Keratinocyte (primary cell): ENCODE measurements around the gene LRP1B. TPM values are rescaled to one million over a fixed set of nuclear protein-coding genes. Genes with fewer than 3 reads are reported as not detected.

Experiments used
- DNase-seq: peaks from one replicate; pipeline ENCODE4 v3.0.0-alpha.2; 2011; ENCODE audit warnings: low read depth, missing footprints, low spot score
- FAIRE-seq: peaks from 2 replicates; lab custom pipeline; 2011; peaks lifted over from hg19 to GRCh38; lab: Jason Lieb, UNC
- H2AFZ ChIP-seq: 2 replicates; pipeline ENCODE4 v1.6.0; 2012; ENCODE audit warnings: low read length, control low read depth, inconsistent platforms; ENCODE audit not compliant: control insufficient read depth
- H3K27ac ChIP-seq: 2 replicates; pipeline ENCODE4 v1.5.1; 2011; ENCODE audit warnings: low read length; ENCODE audit not compliant: control insufficient read depth, insufficient read depth
- H3K27me3 ChIP-seq: 3 replicates; pipeline ENCODE4 v1.6.0; 2011; ENCODE audit warnings: low read length; ENCODE audit not compliant: control insufficient read depth, insufficient read depth; ENCODE audit errors: extremely low read depth
- H3K36me3 ChIP-seq, 2 experiments: 2 replicates in 1 of 2; 3 replicates in 1 of 2; pipeline ENCODE4 v1.5.1; 2011; ENCODE audit warnings: low read length in 2 of 2, mild to moderate bottlenecking in 1 of 2; ENCODE audit not compliant: control insufficient read depth in 2 of 2, insufficient read depth in 2 of 2; ENCODE audit errors: extremely low read depth in 1 of 2
- H3K4me1 ChIP-seq: 3 replicates; pipeline ENCODE4 v1.5.1; 2011; ENCODE audit warnings: low read length; ENCODE audit not compliant: control insufficient read depth, insufficient read depth; ENCODE audit errors: extremely low read depth
- H3K4me2 ChIP-seq: 3 replicates; pipeline ENCODE4 v1.6.0; 2011; ENCODE audit warnings: low read depth, low read length; ENCODE audit not compliant: control insufficient read depth, insufficient read depth; ENCODE audit errors: extremely low read depth
- H3K4me3 ChIP-seq, 3 experiments: fragments of 200-600 bp in 1 of 3; sonication (generic) in 1 of 3; 2 replicates in 2 of 3; 3 replicates in 1 of 3; pipeline ENCODE4 v1.5.1; 2011 to 2016; ENCODE audit warnings: low read length in 3 of 3, mild to moderate bottlenecking in 3 of 3, control low read depth in 2 of 3, inconsistent platforms in 1 of 3, low read depth in 1 of 3, mixed read lengths in 1 of 3, mixed run types in 1 of 3, moderate library complexity in 1 of 3; ENCODE audit not compliant: control insufficient read depth in 2 of 3, insufficient read depth in 2 of 3; ENCODE audit errors: extremely low read depth in 1 of 3
- H3K79me2 ChIP-seq: 2 replicates; pipeline ENCODE4 v1.6.0; 2012; ENCODE audit warnings: low read length; ENCODE audit not compliant: control insufficient read depth, insufficient read depth
- H3K9ac ChIP-seq: 3 replicates; pipeline ENCODE4 v1.6.0; 2011; ENCODE audit warnings: low read length; ENCODE audit not compliant: control insufficient read depth, insufficient read depth; ENCODE audit errors: extremely low read depth
- H3K9me1 ChIP-seq: 3 replicates; pipeline ENCODE4 v1.6.0; 2011; ENCODE audit warnings: low read length; ENCODE audit not compliant: control insufficient read depth, insufficient read depth; ENCODE audit errors: extremely low read depth
- H3K9me3 ChIP-seq: 2 replicates; pipeline ENCODE4 v1.5.1; 2012; ENCODE audit warnings: low read depth, low read length; ENCODE audit not compliant: control insufficient read depth
- H4K20me1 ChIP-seq: 3 replicates; pipeline ENCODE4 v1.6.0; 2011; ENCODE audit warnings: low read length; ENCODE audit not compliant: control insufficient read depth, insufficient read depth; ENCODE audit errors: extremely low read depth
- EZH2 ChIP-seq: IDR thresholded peaks from one replicate; pipeline ENCODE4 v1.6.1; 2012; ENCODE audit warnings: inconsistent platforms, mild to moderate bottlenecking, low read length, moderate library complexity
- dilution Hi-C: fragments of 300-500 bp; cut with MboI; formaldehyde crosslinking; loops from one replicate; pipeline ENCODE4 v1.7.0; 2020; ENCODE audit warnings: low sequenced_read_pairs; ENCODE audit not compliant: extremely low pct_ligation_motif_present
- polyA plus RNA-seq, 5 experiments: library from polyadenylated mRNA; depleted of rRNA in 3 of 5; stranded (reverse) in 3 of 5; stranded (forward) in 1 of 5; unstranded in 1 of 5; fragments of >200 nt; gene quantifications; 1 replicate in 1 of 5; 2 replicates in 3 of 5; 3 replicates in 1 of 5; pipeline versions ENCODE4 v1.2.1 to v1.2.3, GENCODE V29; 2011 to 2012; ENCODE audit warnings: missing spikeins in 2 of 5, low read depth in 1 of 5, low replicate concordance in 1 of 5
- TF ChIP-seq, protein P1 (sequence below), 3 experiments: IDR thresholded peaks in 1 of 3; conservative IDR thresholded peaks in 1 of 3; optimal IDR thresholded peaks in 1 of 3; 2 replicates in 2 of 3; 3 replicates in 1 of 3; pipeline versions ENCODE3 to v1.5.1; 2011; ENCODE audit warnings: low read length in 3 of 3, mild to moderate bottlenecking in 3 of 3, moderate library complexity in 2 of 3, control low read depth in 1 of 3, inconsistent platforms in 1 of 3; ENCODE audit not compliant: insufficient read depth in 2 of 3; ENCODE audit errors: extremely low read depth in 1 of 3

Gene LRP1B
- polyA plus RNA-seq, 1 donor (not counting 4 experiments of a cell fraction or from before 2014, with no cell fraction given): not detected

DNA sequence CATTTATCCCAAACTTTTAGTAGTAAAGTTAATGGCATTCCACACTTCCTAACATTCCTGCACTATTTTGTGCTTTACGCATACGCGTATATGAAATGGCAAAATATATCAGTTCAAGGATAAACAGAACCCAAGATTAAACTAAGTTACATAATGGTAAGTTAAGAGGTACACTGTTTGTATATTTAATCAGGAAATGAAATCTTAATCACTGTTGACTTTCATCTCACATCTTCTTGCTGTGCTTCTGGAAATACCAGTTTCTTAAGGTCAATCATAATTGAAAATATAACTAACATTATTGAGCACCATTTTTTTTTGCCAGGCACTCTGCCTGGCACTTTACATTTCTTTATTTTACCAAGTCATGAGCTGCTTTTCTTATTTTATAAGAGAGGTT, 565.2 kb downstream of the LRP1B start:
- FAIRE-seq (no peak), DNase-seq (no peak)
- H3K4me2 ChIP-seq: no peak overlapping the region
- H3K36me3 ChIP-seq: no peaks in the 10 kb centered on the region
- no peak overlapping the region for H3K9ac ChIP-seq
- H4K20me1 ChIP-seq: no peaks in the 10 kb centered on the region
- no peaks in the 10 kb centered on the region for H3K79me2 ChIP-seq
- no peak overlapping the region for H3K4me3 ChIP-seq
- H2AFZ ChIP-seq: no peak overlapping the region
- H3K9me3 ChIP-seq: no peaks in the 10 kb centered on the region
- H3K27ac ChIP-seq: no peak overlapping the region
- no peaks in the 10 kb centered on the region for H3K27me3 ChIP-seq
- no peaks in the 10 kb centered on the region for H3K9me1 ChIP-seq
- TF ChIP-seq EZH2: no peak
- TF ChIP-seq, protein P1, sequence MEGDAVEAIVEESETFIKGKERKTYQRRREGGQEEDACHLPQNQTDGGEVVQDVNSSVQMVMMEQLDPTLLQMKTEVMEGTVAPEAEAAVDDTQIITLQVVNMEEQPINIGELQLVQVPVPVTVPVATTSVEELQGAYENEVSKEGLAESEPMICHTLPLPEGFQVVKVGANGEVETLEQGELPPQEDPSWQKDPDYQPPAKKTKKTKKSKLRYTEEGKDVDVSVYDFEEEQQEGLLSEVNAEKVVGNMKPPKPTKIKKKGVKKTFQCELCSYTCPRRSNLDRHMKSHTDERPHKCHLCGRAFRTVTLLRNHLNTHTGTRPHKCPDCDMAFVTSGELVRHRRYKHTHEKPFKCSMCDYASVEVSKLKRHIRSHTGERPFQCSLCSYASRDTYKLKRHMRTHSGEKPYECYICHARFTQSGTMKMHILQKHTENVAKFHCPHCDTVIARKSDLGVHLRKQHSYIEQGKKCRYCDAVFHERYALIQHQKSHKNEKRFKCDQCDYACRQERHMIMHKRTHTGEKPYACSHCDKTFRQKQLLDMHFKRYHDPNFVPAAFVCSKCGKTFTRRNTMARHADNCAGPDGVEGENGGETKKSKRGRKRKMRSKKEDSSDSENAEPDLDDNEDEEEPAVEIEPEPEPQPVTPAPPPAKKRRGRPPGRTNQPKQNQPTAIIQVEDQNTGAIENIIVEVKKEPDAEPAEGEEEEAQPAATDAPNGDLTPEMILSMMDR (optimal IDR thresholded peaks at IDR 0.05 in 1 of 3, IDR thresholded peaks at IDR 0.05 in 1 of 3, conservative IDR thresholded peaks at IDR 0.05 in 1 of 3; ENCODE audit: extremely low read depth in 1 of 3, insufficient read depth in 2 of 3, low read length in 3 of 3): no peak
- dilution Hi-C loops: no loop called here
- no peaks in the 10 kb centered on the region for H3K4me1 ChIP-seq

DNA sequence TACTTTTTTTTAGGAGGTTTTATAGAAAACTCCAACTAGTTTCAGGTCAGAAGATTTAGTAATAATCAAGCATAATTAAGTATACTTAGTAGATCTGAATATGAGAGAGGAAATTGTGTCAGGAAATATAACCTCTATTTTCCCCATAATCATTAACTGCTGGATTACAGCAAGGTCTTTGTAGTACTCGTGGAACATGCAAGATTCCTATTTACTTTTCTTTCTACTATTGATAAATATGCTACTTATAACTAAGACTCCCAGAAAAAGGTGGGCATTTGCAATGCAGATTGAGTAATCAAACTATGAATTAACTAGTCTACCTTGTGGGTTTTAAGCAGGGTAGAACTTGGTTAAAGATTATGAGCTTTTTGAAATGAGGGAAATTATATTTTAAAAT, 570.1 kb downstream of the LRP1B start:
- H3K4me2 ChIP-seq: no peak overlapping the region
- no peak for TF ChIP-seq EZH2
- TF ChIP-seq, protein P1 (optimal IDR thresholded peaks at IDR 0.05 in 1 of 3, IDR thresholded peaks at IDR 0.05 in 1 of 3, conservative IDR thresholded peaks at IDR 0.05 in 1 of 3; ENCODE audit: extremely low read depth in 1 of 3, insufficient read depth in 2 of 3, low read length in 3 of 3): no peak
- H4K20me1 ChIP-seq: no peaks in the 10 kb centered on the region
- peaks cover 10% of the 10 kb centered on the region for H3K4me1 ChIP-seq
- H3K9me3 ChIP-seq: no peaks in the 10 kb centered on the region
- FAIRE-seq (no peak), DNase-seq (no peak)
- no peak overlapping the region for H2AFZ ChIP-seq
- dilution Hi-C loops: no loop called here
- H3K9me1 ChIP-seq: no peaks in the 10 kb centered on the region
- no peaks in the 10 kb centered on the region for H3K36me3 ChIP-seq
- H3K9ac ChIP-seq: no peak overlapping the region
- H3K79me2 ChIP-seq: no peaks in the 10 kb centered on the region
- H3K27me3 ChIP-seq: no peaks in the 10 kb centered on the region
- H3K27ac ChIP-seq: no peak overlapping the region
- H3K4me3 ChIP-seq: no peak overlapping the region
